HG02938 (cell line): ENCODE results near the gene KIAA1217.

Experiments used
- ATAC-seq: cut with Tn5 transposase; IDR thresholded peaks from one replicate; pipeline ENCODE4 v1.9.1; 2021; ENCODE audit warnings: mild to moderate bottlenecking, moderate library complexity; ENCODE audit not compliant: unreplicated experiment

The KIAA1217 gene

DNA sequence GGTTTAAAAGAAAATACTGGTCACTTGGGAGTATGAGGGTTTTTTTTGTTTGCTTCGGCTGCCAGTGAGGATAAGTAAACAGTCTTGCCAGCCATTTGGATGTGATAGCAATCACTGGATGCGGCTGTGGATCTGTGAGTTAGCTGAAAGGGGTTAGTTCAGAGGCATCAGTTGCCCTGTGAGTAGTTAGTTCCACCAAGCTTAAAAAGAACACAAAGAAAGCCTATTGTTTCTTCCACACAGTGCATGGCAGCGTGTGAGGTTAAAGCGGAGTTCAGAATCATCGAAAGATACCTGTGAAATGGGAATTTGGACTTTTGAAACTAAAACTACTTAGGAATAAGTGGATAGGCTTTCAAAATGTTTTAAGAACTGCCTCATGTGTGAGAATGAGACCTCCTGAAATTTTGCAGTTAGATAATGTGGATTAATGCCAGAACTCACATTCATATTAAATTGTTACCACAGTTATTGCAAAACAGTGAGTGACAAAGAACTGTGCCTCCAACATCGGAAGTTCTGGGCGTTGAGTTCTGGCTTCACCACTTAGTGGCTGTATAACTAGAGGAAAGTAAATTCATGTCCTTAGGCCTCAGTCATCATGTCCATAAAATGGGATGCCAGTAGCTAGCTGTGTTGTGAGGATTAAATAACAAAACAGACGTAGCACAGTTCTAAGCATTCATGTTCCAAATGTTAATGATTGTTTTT, 31.3 kb downstream of the KIAA1217 start:
- no peak for ATAC-seq

DNA sequence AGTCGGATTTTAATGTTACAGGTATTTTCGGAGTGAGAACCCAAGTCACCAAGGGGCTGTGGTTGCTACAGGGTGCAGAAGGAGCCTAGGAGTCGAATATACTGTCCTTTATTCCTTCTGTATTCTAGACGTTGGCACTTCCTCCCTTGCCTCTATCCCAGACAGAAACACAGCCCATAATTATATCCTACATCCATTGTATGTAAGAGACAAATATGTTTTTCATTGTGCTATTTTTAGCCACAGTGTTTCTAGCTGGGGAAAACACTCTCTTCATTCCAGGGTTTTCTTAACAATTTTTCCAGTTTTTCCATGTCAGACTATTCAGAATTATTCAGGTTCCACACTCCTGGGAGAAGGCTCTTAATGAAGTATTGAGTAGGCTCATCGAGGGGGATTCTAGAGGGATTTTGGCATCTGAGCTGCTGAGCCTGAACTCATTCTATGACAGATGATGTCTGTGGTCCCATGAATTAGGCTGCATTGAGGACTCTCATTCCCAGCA, 32.6 kb downstream of the KIAA1217 start:
- no peak for ATAC-seq

DNA sequence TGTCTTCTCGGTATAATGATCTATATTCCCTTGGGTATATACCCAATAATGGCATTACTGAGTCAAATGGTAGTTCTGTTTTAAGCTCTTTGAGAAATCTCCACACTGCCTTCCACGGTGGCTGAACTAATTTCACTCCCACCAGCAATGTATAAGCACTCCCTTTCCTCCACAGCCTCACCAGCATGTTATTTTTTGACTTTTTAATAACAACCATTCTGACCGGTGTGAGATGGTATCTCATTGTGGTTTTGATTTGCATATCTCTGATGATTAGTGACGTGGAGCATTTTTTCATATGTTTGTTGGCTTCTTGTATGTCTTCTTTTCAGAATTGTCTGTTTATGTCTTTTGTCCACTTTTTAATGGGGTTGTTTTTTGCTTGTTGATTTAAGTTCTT, 33.6 kb downstream of the KIAA1217 start:
- ATAC-seq = no peak

- no peak for ATAC-seq
Observed at GRCh38 chr10:24246365-24246764, 37.4 kb downstream of the KIAA1217 start.

GRCh38 chr10:24247841-24248240, 38.9 kb downstream of the KIAA1217 start:
- ATAC-seq = no peak

DNA sequence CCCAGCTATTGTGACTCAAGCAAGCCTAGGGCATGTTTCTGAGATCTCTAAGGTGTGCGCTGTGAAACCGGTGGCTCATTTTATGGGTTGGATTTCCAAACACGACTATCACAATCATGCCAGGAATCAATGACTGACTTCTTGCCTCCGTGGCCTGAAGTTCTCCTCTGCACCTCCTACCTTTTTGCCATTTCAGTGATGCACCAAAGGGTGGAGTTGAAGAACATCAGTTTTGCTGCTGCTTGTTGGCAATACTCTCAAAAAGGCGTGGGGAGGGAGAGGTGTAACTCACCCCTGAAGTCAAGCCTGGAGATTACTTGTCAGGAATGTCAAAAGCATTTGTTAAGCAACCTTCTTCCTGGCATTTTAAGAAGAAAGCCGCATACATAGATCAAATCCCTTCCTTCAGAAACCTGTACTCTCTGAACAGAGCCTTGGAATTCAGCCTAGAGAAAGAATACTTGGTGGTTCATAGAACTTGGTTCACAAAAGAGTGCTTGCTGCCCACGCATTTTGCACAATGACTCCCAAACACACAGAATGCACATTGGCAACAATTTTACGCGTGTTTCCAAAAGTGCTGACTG, 41.0 kb downstream of the KIAA1217 start:
- ATAC-seq = no peak

- no peak for ATAC-seq
Observed at GRCh38 chr10:24251547-24251946, 42.6 kb downstream of the KIAA1217 start.

GRCh38 chr10:24254180-24254579, 45.2 kb downstream of the KIAA1217 start:
- ATAC-seq = no peak

DNA sequence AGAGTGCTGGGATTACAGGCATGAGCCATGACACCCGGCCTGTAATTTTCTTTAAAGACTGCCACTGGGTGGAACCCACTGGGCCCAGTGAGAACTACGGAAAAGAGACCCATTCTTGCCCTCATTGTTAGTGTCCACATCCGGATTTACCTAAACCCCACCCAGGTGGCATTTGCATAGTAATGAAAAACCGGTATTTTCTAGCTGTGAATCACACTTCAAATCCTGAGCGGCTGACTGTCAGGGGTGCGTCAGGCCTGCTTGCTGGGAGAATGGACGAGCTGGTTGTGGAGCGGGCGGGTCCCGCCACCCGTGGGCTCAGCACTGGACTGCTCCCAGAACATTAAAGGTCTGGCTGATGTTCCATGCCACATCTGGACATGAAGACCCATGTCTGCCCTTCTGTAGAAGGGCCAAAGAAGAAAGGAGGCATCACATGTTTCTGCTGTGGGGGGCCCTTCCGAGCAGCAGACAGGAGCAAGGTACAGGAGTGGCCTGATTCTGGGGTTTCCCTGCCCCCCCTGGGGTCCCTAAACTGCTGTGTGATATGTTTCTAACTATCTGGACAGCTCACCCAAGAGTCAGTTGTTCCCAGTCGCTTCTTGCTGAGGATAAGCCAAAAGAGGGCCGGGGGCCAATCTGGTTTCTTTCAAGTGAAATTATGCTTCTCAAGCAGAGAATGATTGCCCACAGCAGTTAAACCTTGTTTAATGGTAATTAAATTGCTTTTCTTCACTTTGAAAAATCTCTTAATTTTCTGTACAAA, 46.4 kb downstream of the KIAA1217 start:
- ATAC-seq = no peak

DNA sequence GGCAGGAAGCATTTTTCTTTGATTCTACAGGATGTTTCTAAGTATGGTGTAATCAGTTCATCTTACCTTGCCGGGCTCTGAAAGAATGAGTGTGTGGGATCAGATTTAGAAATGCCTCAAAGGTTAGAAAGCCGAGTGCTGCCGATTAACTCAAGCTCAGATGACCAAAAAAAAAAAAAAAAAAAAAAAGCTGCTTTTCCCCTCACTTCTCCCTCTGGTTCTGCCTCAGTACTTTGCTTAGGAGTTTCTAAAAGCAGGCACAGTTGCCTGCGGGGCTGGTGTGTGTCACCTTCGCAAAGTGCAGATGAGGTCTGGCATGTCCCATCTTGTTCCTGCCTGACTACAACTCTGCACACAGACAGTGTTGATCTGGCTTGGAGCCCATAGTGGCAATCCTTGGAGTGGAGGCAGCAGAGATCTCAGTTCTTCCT, 47.0 kb downstream of the KIAA1217 start:
- ATAC-seq = no peak

- no peak for ATAC-seq
Observed at GRCh38 chr10:24256619-24257107, 47.7 kb downstream of the KIAA1217 start.

GRCh38 chr10:24257588-24257987, 48.6 kb downstream of the KIAA1217 start:
- no peak for ATAC-seq

GRCh38 chr10:24259365-24260130, 50.6 kb downstream of the KIAA1217 start:
- ATAC-seq = no peak

DNA sequence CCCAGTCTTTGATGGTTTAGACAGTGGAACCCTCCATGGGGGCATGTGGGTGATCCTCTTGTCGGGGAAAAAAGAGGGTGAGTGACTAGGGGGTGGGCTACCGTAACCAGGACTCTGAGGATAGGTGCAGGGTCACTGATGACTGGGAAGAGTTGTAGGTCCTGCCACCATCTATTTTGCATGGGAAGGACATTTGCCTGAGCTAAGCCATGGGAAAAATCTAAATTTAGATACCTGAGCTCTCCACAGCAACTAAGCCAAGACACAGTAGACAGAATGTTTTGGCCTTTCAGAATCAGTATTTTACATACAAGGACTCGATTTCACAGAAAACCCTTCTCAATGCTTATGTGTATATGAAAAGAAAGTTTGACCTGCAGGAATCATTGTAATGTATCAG, 52.7 kb downstream of the KIAA1217 start:
- no peak for ATAC-seq

- ATAC-seq = no peak
Observed at GRCh38 chr10:24262929-24263590, 54.1 kb downstream of the KIAA1217 start.

DNA sequence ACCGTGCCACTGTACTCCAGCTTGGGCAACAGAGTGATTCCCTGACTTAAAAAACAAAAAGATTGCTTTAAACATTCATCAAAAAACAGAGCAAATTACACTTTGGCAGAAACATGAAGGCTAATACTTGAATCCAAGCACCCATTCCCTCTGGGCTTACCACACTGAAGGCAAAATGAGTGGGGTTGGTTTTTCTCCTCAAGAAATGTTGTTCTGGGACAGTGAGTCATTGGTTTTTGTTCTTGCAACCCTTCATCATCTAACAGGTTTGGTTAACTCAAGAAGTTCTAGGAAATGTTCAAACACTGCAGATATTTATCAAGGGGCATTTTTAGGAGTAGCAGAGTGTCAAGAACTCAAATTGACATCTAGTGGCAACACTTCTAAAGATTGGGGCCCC, 60.5 kb downstream of the KIAA1217 start:
- no peak for ATAC-seq

GRCh38 chr10:24272374-24272773, 63.4 kb downstream of the KIAA1217 start:
- ATAC-seq = no peak

- no peak for ATAC-seq
Observed at GRCh38 chr10:24277277-24277676, 68.3 kb downstream of the KIAA1217 start.

GRCh38 chr10:24277771-24278170, 68.8 kb downstream of the KIAA1217 start:
- no peak for ATAC-seq

DNA sequence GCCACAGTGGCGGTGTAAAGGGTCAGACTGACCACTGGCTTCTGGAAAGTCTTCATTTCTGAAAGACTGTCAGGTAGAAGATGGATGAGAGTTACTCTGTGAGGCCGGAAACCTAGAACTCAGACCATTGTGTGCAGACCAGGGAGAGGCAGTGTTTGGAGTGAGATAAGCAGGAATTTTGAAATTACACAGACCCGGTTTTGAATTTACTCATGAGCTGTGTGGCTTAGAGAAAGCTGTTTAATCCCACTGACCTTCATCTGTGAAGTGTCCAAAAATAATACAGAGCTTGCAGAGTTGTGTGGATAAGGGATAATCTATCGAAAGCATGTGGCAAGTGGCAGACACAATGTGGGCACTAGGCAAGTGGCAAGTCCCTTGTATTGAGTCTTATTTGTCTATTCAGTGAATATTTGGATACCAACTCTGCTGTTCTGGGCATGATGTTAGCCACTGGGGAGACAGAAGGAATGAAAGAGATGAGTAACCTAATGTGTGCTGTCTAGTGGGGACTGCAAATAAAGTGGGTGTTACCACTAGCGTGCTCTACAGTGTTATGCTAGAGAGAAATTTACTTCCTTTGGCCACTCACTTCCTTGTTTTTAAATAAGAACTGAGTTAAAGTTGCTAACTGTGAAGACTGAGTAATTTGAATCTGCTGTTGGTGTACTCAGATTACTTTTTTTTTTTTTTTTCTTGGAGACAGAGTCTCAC, 69.4 kb downstream of the KIAA1217 start:
- no peak for ATAC-seq
